ENCODE results near the gene ZNF337.

DNA sequence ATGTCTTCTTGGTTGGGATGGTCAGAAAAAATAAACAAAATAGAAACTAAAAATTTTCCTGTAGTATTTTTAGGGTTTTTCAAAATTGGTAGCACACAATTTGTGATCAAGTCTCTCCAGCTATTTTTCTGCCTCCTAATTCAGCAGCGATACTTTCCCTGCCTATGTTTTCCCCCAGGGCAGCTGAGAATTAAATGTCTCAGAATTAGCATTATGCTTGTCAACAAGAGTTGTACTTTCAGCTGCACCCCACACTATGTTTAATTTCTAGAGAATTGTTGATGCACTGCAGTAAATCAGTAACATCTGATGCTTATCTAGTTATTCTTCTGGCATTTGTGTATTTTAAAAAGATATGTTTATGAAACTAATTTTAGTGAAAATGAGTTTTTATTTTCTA, 34.2 kb upstream of the ZNF337 start:
- TF ChIP-seq, protein P1, sequence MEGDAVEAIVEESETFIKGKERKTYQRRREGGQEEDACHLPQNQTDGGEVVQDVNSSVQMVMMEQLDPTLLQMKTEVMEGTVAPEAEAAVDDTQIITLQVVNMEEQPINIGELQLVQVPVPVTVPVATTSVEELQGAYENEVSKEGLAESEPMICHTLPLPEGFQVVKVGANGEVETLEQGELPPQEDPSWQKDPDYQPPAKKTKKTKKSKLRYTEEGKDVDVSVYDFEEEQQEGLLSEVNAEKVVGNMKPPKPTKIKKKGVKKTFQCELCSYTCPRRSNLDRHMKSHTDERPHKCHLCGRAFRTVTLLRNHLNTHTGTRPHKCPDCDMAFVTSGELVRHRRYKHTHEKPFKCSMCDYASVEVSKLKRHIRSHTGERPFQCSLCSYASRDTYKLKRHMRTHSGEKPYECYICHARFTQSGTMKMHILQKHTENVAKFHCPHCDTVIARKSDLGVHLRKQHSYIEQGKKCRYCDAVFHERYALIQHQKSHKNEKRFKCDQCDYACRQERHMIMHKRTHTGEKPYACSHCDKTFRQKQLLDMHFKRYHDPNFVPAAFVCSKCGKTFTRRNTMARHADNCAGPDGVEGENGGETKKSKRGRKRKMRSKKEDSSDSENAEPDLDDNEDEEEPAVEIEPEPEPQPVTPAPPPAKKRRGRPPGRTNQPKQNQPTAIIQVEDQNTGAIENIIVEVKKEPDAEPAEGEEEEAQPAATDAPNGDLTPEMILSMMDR (conservative IDR thresholded peaks at IDR 0.05 in 1 of 2, IDR thresholded peaks at IDR 0.05 in 1 of 2; ENCODE audit: low read depth in 1 of 2, low read length in 2 of 2) = no peak
- no peak for TF ChIP-seq EZH2 (IDR thresholded peaks at IDR 0.05; ENCODE audit: low read length, missing control alignments)
